ENCODE data around the gene MAT1A.
"Not testable (repeated sequence)": the region's sequence is repeated elsewhere in the genome, so short reads cannot be mapped to it uniquely, and the experiment has no call there.

Gene MAT1A

GRCh38 chr10:80233871-80234270, 55.6 kb downstream of the MAT1A start:
- not testable (repeated sequence) for DNase-seq (ENCODE audit: low read depth, low spot score)

DNA sequence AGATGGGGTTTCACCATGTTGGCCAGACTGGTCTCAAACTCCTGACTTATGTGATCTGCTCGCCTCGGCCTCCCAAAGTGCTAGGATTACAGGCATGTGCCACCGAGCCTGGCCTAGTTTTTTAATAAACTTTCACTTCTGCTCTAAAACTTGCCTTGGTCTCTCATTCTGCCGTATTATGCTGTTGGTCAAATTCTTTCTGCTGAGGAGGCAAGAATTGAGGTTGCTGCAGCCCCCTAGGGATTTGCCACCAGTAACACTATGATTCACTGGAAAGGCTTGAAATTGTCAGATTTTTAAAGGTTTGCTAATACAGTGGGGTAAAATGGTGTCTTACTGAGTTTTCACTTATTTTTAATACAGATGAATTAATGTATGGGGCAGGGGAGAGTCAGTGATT, 62.7 kb downstream of the MAT1A start:
- not testable (repeated sequence) for DNase-seq (ENCODE audit: low read depth, low spot score)

DNA sequence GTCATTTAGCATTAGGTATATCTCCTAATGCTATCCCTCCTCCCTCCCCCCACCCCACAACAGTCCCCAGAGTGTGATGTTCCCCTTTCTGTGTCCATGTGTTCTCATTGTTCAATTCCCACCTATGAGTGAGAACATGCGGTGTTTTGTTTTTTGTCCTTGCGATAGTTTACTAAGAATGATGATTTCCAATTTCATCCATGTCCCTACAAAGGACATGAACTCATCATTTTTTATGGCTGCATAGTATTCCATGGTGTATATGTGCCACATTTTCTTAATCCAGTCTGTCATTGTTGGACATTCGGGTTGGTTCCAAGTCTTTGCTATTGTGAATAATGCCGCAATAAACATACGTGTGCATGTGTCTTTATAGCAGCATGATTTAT, 66.4 kb downstream of the MAT1A start:
- not testable (repeated sequence) for DNase-seq (ENCODE audit: low read depth, low spot score)
